IMR-90 (cell line): ENCODE measurements around the gene ATP6V0A4. TPM values are rescaled to one million over a fixed set of nuclear protein-coding genes. Genes with fewer than 3 reads are reported as not detected.

ENCODE experiments used
- ATAC-seq: fragments of 200-7000 bp; cut with Tn5 transposase; 2 replicates; pipeline ENCODE4 v1.9.1; 2020; ENCODE audit warnings: low read depth, mild to moderate bottlenecking, moderate library complexity
- BruUV-seq: library from RNA; stranded (reverse); fragments of 400-500 nt; replicated peaks from 2 replicates; lab custom pipeline; 2021; lab: Mats Ljungman, UMichigan
- CTCF ChIA-PET: fragments of 300-600 bp; formaldehyde crosslinking; extraction: SDS; loops from one replicate; lab custom pipeline; 2021; ENCODE audit warnings: antibody characterized with exemption; lab: Yijun Ruan, JAX
- POLR2A ChIA-PET: fragments of 300-600 bp; sonication (Branson Sonifier 250); formaldehyde crosslinking; loops from one replicate; lab custom pipeline; 2022; ENCODE audit warnings: antibody characterized with exemption; ENCODE audit not compliant: unreplicated experiment; lab: Charles Lee
- DNase-seq: peaks from one replicate; pipeline ENCODE4 v3.0.0; 2013
- H2AFZ ChIP-seq: replicated peaks from 2 replicates; pipeline ENCODE3; 2013; ENCODE audit warnings: low read length, mild to moderate bottlenecking; ENCODE audit not compliant: poor library complexity
- H2AK5ac ChIP-seq: 2 replicates; pipeline ENCODE4 v1.6.1; 2013; ENCODE audit warnings: low read depth, low read length, inconsistent platforms
- H2AK9ac ChIP-seq: replicated peaks from 2 replicates; pipeline ENCODE3; 2013; ENCODE audit warnings: mild to moderate bottlenecking, low read depth, low read length, moderate library complexity; ENCODE audit not compliant: poor library complexity
- H2BK120ac ChIP-seq: 2 replicates; pipeline ENCODE4 v1.6.1; 2013; ENCODE audit warnings: low read depth, low read length, inconsistent platforms
- H2BK15ac ChIP-seq: 3 replicates; pipeline ENCODE4 v1.6.1; 2013; ENCODE audit warnings: low read depth, low read length, inconsistent platforms
- H2BK20ac ChIP-seq: 2 replicates; pipeline ENCODE4 v1.6.1; 2013; ENCODE audit warnings: low read depth, mild to moderate bottlenecking, inconsistent platforms, low read length, moderate library complexity
- H2BK5ac ChIP-seq: 2 replicates; pipeline ENCODE4 v1.6.1; 2013; ENCODE audit warnings: mild to moderate bottlenecking, low read depth, low read length, inconsistent platforms; ENCODE audit not compliant: poor library complexity, severe bottlenecking
- H3K14ac ChIP-seq: replicated peaks from 2 replicates; pipeline ENCODE4 v1.6.1; 2013; ENCODE audit warnings: low read depth, low read length, inconsistent platforms
- H3K18ac ChIP-seq: 2 replicates; pipeline ENCODE4 v1.6.1; 2013; ENCODE audit warnings: low read depth, low read length, control low read depth
- H3K23ac ChIP-seq: 2 replicates; pipeline ENCODE4 v1.6.1; 2013; ENCODE audit warnings: low read depth, low read length, inconsistent platforms
- H3K27ac ChIP-seq: 2 replicates; pipeline ENCODE4 v1.5.1; 2013; ENCODE audit warnings: mild to moderate bottlenecking, control low read depth, low read length; ENCODE audit not compliant: insufficient read depth
- H3K27me3 ChIP-seq: 2 replicates; pipeline ENCODE4 v1.6.1; 2013; ENCODE audit warnings: low read length; ENCODE audit not compliant: control insufficient read depth, insufficient read depth
- H3K36me3 ChIP-seq: 2 replicates; pipeline ENCODE4 v1.6.1; 2013; ENCODE audit warnings: low read length, mixed read lengths; ENCODE audit not compliant: control insufficient read depth, insufficient read depth
- H3K4ac ChIP-seq: 2 replicates; pipeline ENCODE4 v1.6.1; 2013; ENCODE audit warnings: low read depth, low read length, inconsistent platforms
- H3K4me1 ChIP-seq: 2 replicates; pipeline ENCODE4 v1.6.1; 2013; ENCODE audit warnings: low read length, mixed read lengths; ENCODE audit not compliant: control insufficient read depth, insufficient read depth
- H3K4me2 ChIP-seq: 2 replicates; pipeline ENCODE4 v1.6.1; 2013; ENCODE audit warnings: low read depth, mild to moderate bottlenecking, control low read depth, low read length, moderate library complexity
- H3K4me3 ChIP-seq: 2 replicates; pipeline ENCODE4 v1.5.1; 2013; ENCODE audit warnings: low read depth, mild to moderate bottlenecking, control low read depth, low read length, moderate library complexity; ENCODE audit not compliant: insufficient read depth
- H3K56ac ChIP-seq: 2 replicates; pipeline ENCODE4 v1.6.1; 2013; ENCODE audit warnings: low read length, inconsistent platforms; ENCODE audit not compliant: insufficient read depth; ENCODE audit errors: extremely low read depth
- H3K79me1 ChIP-seq, 2 experiments: 2 replicates each; pipeline ENCODE4 v1.6.1; 2013; ENCODE audit warnings: low read length in 2 of 2, inconsistent platforms in 1 of 2, low read depth in 1 of 2
- H3K9ac ChIP-seq: 2 replicates; pipeline ENCODE4 v1.6.1; 2013; ENCODE audit warnings: low read depth, low read length, control low read depth
- H3K9me1 ChIP-seq: 2 replicates; pipeline ENCODE4 v1.6.1; 2013; ENCODE audit warnings: low read length, inconsistent platforms; ENCODE audit not compliant: insufficient read depth
- H3K9me3 ChIP-seq: 2 replicates; pipeline ENCODE4 v1.6.1; 2013; ENCODE audit warnings: low read length; ENCODE audit not compliant: control insufficient read depth, insufficient read depth
- H4K20me1 ChIP-seq: 2 replicates; pipeline ENCODE4 v1.6.1; 2013; ENCODE audit warnings: low read length, inconsistent platforms; ENCODE audit not compliant: insufficient read depth
- H4K5ac ChIP-seq: 2 replicates; pipeline ENCODE4 v1.6.1; 2013; ENCODE audit warnings: mild to moderate bottlenecking, low read depth, low read length, control low read depth
- H4K8ac ChIP-seq, 2 experiments: 2 replicates each; pipeline ENCODE4 v1.6.1; 2013; ENCODE audit warnings: low read depth in 2 of 2, low read length in 2 of 2, control low read depth in 1 of 2, inconsistent platforms in 1 of 2
- H4K91ac ChIP-seq: 2 replicates; pipeline ENCODE4 v1.6.1; 2013; ENCODE audit warnings: low read depth, low read length, inconsistent platforms; ENCODE audit not compliant: insufficient read depth
- BHLHE40 ChIP-seq: fragments of 150-350 bp; IDR thresholded peaks from 2 replicates; pipeline ENCODE4 v1.6.1; 2016; ENCODE audit warnings: mild to moderate bottlenecking, low read depth, low read length
- CEBPB ChIP-seq: IDR thresholded peaks from 2 replicates; pipeline ENCODE4 v1.6.1; 2012; ENCODE audit warnings: low read depth, low read length, improper control_type of control experiment
- CHD1 ChIP-seq: IDR thresholded peaks from 2 replicates; pipeline ENCODE4 v1.6.1; 2012; ENCODE audit warnings: low read depth, low read length, improper control_type of control experiment
- ELK1 ChIP-seq: fragments of 150-350 bp; IDR thresholded peaks from 2 replicates; pipeline ENCODE4 v1.6.1; 2016; ENCODE audit warnings: low read depth, mild to moderate bottlenecking, low read length, moderate library complexity, borderline replicate concordance
- FOS ChIP-seq: fragments of 150-350 bp; IDR thresholded peaks from 2 replicates; pipeline ENCODE4 v1.6.1; 2016; ENCODE audit warnings: low read depth, low read length
- MAFK ChIP-seq: IDR thresholded peaks from 2 replicates; pipeline ENCODE4 v1.6.1; 2012; ENCODE audit warnings: low read depth, low read length, improper control_type of control experiment
- MAZ ChIP-seq: IDR thresholded peaks from 2 replicates; pipeline ENCODE4 v1.6.1; 2012; ENCODE audit warnings: low read depth, mild to moderate bottlenecking, low read length, improper control_type of control experiment, moderate library complexity, borderline replicate concordance
- MXI1 ChIP-seq: IDR thresholded peaks from 2 replicates; pipeline ENCODE4 v1.6.1; 2012; ENCODE audit warnings: low read depth, mild to moderate bottlenecking, low read length, moderate library complexity, borderline replicate concordance
- NFE2L2 ChIP-seq: fragments of 150-350 bp; IDR thresholded peaks from 2 replicates; pipeline ENCODE4 v1.6.1; 2016; ENCODE audit warnings: low read depth, mild to moderate bottlenecking, low read length
- POLR2A ChIP-seq: IDR thresholded peaks from 2 replicates; pipeline ENCODE4 v1.6.1; 2012; ENCODE audit warnings: mild to moderate bottlenecking, low read depth, low read length
- RAD21 ChIP-seq: IDR thresholded peaks from 2 replicates; pipeline ENCODE4 v1.6.1; 2012; ENCODE audit warnings: low read length, improper control_type of control experiment
- RCOR1 ChIP-seq: IDR thresholded peaks from 2 replicates; pipeline ENCODE4 v1.6.1; 2012; ENCODE audit warnings: mild to moderate bottlenecking, low read length, improper control_type of control experiment; ENCODE audit not compliant: insufficient replicate concordance
- RFX5 ChIP-seq: IDR thresholded peaks from 2 replicates; pipeline ENCODE4 v1.8.0; 2012; ENCODE audit warnings: low read depth, mild to moderate bottlenecking, low read length, moderate library complexity
- SMC3 ChIP-seq: fragments of 150-350 bp; IDR thresholded peaks from 2 replicates; pipeline ENCODE4 v1.6.1; 2016; ENCODE audit warnings: low read depth, mild to moderate bottlenecking, antibody characterized with exemption, low read length, moderate library complexity
- USF2 ChIP-seq: fragments of 150-350 bp; IDR thresholded peaks from 2 replicates; pipeline ENCODE4 v1.6.1; 2017; ENCODE audit warnings: mild to moderate bottlenecking, antibody characterized with exemption, low read length, low read depth
- WGBS, 2 experiments: methylation state at CpG; one replicate each; pipeline versions ENCODE4 v1.1.5 to v1.1.7; 2013; ENCODE audit warnings: missing lambda C conversion rate in 2 of 2; ENCODE audit not compliant: insufficient read length in 1 of 2; ENCODE audit errors: extremely low coverage in 2 of 2; 5-methylcytosine and 5-hydroxymethylcytosine counted together
- dilution Hi-C: fragments of 300-500 bp; cut with HindIII; formaldehyde crosslinking; loops from one replicate; pipeline ENCODE4 v1.14.3; 2018; ENCODE audit warnings: low sequenced_read_pairs; ENCODE audit not compliant: unreplicated experiment
- in situ Hi-C: fragments of 300-500 bp; cut with MboI; formaldehyde crosslinking; loops from 3 replicates; pipeline ENCODE4 v1.14.3; 2019; ENCODE audit warnings: low sequenced_read_pairs, inconsistent platforms, mixed read lengths
- intact Hi-C: fragments of 100-400 bp; cut with micrococcal nuclease; formaldehyde crosslinking; loops from 2 replicates; pipeline ENCODE4 v1.10.0; 2022
- polyA plus RNA-seq, 3 experiments: library from polyadenylated mRNA; depleted of rRNA; stranded (reverse); fragments of >200 nt; gene quantifications; 2 replicates each; pipeline ENCODE4 v1.2.3, GENCODE V29; 2012; ENCODE audit warnings: low replicate concordance in 1 of 3
- total RNA-seq: library from RNA; depleted of rRNA; stranded (reverse); fragments of >200 nt; gene quantifications from 2 replicates; pipeline ENCODE4 v1.2.3, GENCODE V29; 2012
- TF ChIP-seq, protein P1 (sequence below): conservative IDR thresholded peaks from 2 replicates; pipeline ENCODE4 v1.5.1; 2012; ENCODE audit warnings: mild to moderate bottlenecking, low read depth, low read length, improper control_type of control experiment

ATP6V0A4 gene
- total and polyA plus RNA-seq, 2 of the 4 experiments (the other 2 are of a cell fraction) = 0.05 to 0.18 TPM

- no peak overlapping the region for H3K56ac ChIP-seq
- no peak overlapping the region for H2BK15ac ChIP-seq
- H2BK5ac ChIP-seq = no peak overlapping the region
- H4K5ac ChIP-seq = no peak overlapping the region
- dilution Hi-C loops (no loop called here), in situ Hi-C loops (no loop called here), intact Hi-C loops (no loop called here)
- H3K18ac ChIP-seq = no peak overlapping the region
- no peak overlapping the region for H3K4me2 ChIP-seq
- peaks cover 3% of the 10 kb centered on the region; the same call in 1 of the 2 replicates for H3K27me3 ChIP-seq
- ChIA-PET POLR2A (no interaction called here), CTCF (no interaction called here)
- no peaks in the 10 kb centered on the region for H3K79me1 ChIP-seq
- no peaks in the 10 kb centered on the region for H3K9me1 ChIP-seq
- no peak overlapping the region for H2AK9ac ChIP-seq
- no peak overlapping the region for H2AFZ ChIP-seq
- H3K9ac ChIP-seq = no peak overlapping the region
- no peaks in the 10 kb centered on the region for H3K4me1 ChIP-seq
- H4K8ac ChIP-seq = no peak overlapping the region
- DNase-seq = no peak
- H4K20me1 ChIP-seq = no peaks in the 10 kb centered on the region
- BruUV-seq = no TSS peak
- H3K4me3 ChIP-seq = no peak overlapping the region
- H3K9me3 ChIP-seq = no peaks in the 10 kb centered on the region
- H3K14ac ChIP-seq = no peak overlapping the region
- no peak overlapping the region for H2AK5ac ChIP-seq
- no peak overlapping the region for H3K4ac ChIP-seq
- no peak for ATAC-seq
- H3K23ac ChIP-seq = no peak overlapping the region
- H2BK20ac ChIP-seq = no peak overlapping the region
- no peak for TF ChIP-seq ELK1
- TF ChIP-seq, protein P1, sequence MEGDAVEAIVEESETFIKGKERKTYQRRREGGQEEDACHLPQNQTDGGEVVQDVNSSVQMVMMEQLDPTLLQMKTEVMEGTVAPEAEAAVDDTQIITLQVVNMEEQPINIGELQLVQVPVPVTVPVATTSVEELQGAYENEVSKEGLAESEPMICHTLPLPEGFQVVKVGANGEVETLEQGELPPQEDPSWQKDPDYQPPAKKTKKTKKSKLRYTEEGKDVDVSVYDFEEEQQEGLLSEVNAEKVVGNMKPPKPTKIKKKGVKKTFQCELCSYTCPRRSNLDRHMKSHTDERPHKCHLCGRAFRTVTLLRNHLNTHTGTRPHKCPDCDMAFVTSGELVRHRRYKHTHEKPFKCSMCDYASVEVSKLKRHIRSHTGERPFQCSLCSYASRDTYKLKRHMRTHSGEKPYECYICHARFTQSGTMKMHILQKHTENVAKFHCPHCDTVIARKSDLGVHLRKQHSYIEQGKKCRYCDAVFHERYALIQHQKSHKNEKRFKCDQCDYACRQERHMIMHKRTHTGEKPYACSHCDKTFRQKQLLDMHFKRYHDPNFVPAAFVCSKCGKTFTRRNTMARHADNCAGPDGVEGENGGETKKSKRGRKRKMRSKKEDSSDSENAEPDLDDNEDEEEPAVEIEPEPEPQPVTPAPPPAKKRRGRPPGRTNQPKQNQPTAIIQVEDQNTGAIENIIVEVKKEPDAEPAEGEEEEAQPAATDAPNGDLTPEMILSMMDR = no peak
- no peak for TF ChIP-seq BHLHE40
- no peak for TF ChIP-seq NFE2L2
- no peak for TF ChIP-seq RFX5
- TF ChIP-seq CHD1 = no peak
- TF ChIP-seq POLR2A = no peak
- TF ChIP-seq FOS = no peak
- no peak for TF ChIP-seq MAFK
- TF ChIP-seq USF2 = no peak
- no peak for TF ChIP-seq MAZ
- no peak for TF ChIP-seq RAD21
- no peak for TF ChIP-seq CEBPB
- TF ChIP-seq RCOR1 = no peak
- TF ChIP-seq MXI1 = no peak
- TF ChIP-seq SMC3 = no peak
- no peak overlapping the region for H2BK120ac ChIP-seq
- 61% methylated on average over 7 of the region's 9 CpGs; no CpG with 5 or more reads in 1 of the 2 experiments for WGBS, 2 experiments
- H3K27ac ChIP-seq = no peak overlapping the region
- H3K36me3 ChIP-seq = no peaks in the 10 kb centered on the region
- no peak overlapping the region for H4K91ac ChIP-seq
Observed at GRCh38 chr7:138773176-138773575, 24.8 kb downstream of the ATP6V0A4 start.
